SJSA1 (cell line): ENCODE measurements around the gene SPAG7. TPM values are rescaled to one million over a fixed set of nuclear protein-coding genes. Genes with fewer than 3 reads are reported as not detected.

ENCODE experiments used
- DNase-seq, 2 experiments: peaks; one replicate each; pipeline ENCODE4 v3.0.0-alpha.2; 2015 to 2020; ENCODE audit warnings: low spot score in 2 of 2, low read depth in 1 of 2
- H3K27ac ChIP-seq: fragments of 250-450 bp; sonication (Bioruptor Pico); 2 replicates; pipeline ENCODE4 v1.5.1; 2020; ENCODE audit warnings: mild to moderate bottlenecking, moderate library complexity
- H3K27me3 ChIP-seq: fragments of 250-450 bp; sonication (Bioruptor Pico); replicated peaks from 2 replicates; pipeline ENCODE4 v1.5.1; 2020; ENCODE audit warnings: mild to moderate bottlenecking, moderate library complexity
- H3K36me3 ChIP-seq: fragments of 250-450 bp; sonication (Bioruptor Pico); 2 replicates; pipeline ENCODE4 v1.5.1; 2020; ENCODE audit warnings: mild to moderate bottlenecking
- H3K4me1 ChIP-seq: fragments of 250-450 bp; sonication (Bioruptor Pico); replicated peaks from 2 replicates; pipeline ENCODE4 v1.6.1; 2021; ENCODE audit warnings: mild to moderate bottlenecking
- H3K4me3 ChIP-seq: fragments of 250-450 bp; sonication (Bioruptor Pico); 2 replicates; pipeline ENCODE4 v1.5.1; 2020; ENCODE audit warnings: mild to moderate bottlenecking
- H3K9me3 ChIP-seq: fragments of 250-450 bp; sonication (Bioruptor Pico); replicated peaks from 2 replicates; pipeline ENCODE4 v1.5.1; 2020; ENCODE audit warnings: mild to moderate bottlenecking
- total RNA-seq: library from RNA; depleted of rRNA; stranded (reverse); fragments of >200 nt; shearing (Covaris generic); gene quantifications from 2 replicates; pipeline ENCODE4 v1.2.3, GENCODE V29; 2014

SPAG7 gene
- total RNA-seq, 1 experiment from 2014 or later, result 63.5 TPM

- Histone ChIP-seq H3K4me1 (peaks cover 61% of the 10 kb centered on the region), H3K27ac (peak within 1 kb of the TSS; percentile 92), H3K36me3 (peaks cover 24% of the 10 kb centered on the region), H3K27me3 (no peaks in the 10 kb centered on the region), H3K4me3 (peak within 1 kb of the TSS; percentile 92), H3K9me3 (no peaks in the 10 kb centered on the region)
- no peak for DNase-seq
These were observed 16.8 kb downstream of the SPAG7 start, which contains the start of gene ENO3 for GRCh38 chr17:4950746-4951204. ENO3 (plus strand) TSS chr17:4951119; CDS start chr17:4951830, 711 bp downstream.

GRCh38 chr17:4950075-4950745, 17.4 kb downstream of the SPAG7 start:
- peaks cover 30% of the 10 kb centered on the region for H3K36me3 ChIP-seq
- H3K9me3 ChIP-seq, result no peaks in the 10 kb centered on the region
- H3K4me1 ChIP-seq, result peaks cover 67% of the 10 kb centered on the region
- DNase-seq, result peak in 1 of 2 experiments; percentile 70
- peak overlapping the region; percentile 92 for H3K4me3 ChIP-seq
- no peaks in the 10 kb centered on the region for H3K27me3 ChIP-seq
- H3K27ac ChIP-seq, result peak overlapping the region; percentile 92

GRCh38 chr17:4949321-4950074, 18.1 kb downstream of the SPAG7 start:
- Histone ChIP-seq H3K4me3 (peak overlapping the region; percentile 92), H3K4me1 (peaks cover 74% of the 10 kb centered on the region), H3K9me3 (no peaks in the 10 kb centered on the region), H3K36me3 (peaks cover 37% of the 10 kb centered on the region), H3K27ac (peak overlapping the region; percentile 92), H3K27me3 (no peaks in the 10 kb centered on the region)
- DNase-seq, result peak; percentile 78 to 86

GRCh38 chr17:4948931-4949320, 18.7 kb downstream of the SPAG7 start:
- DNase-seq, result peak in 1 of 2 experiments; percentile 86
- H3K4me3 ChIP-seq, result peak overlapping the region; percentile 92

GRCh38 chr17:4948166-4948930, 19.3 kb downstream of the SPAG7 start, which contains the start of gene PFN1:
PFN1 (minus strand) TSS chr17:4948530; CDS start chr17:4948394, 136 bp downstream.
- Histone ChIP-seq H3K27ac (peak within 1 kb of the TSS; percentile 92), H3K4me3 (peak within 1 kb of the TSS; percentile 92), H3K4me1 (peaks cover 69% of the 10 kb centered on the region), H3K9me3 (no peaks in the 10 kb centered on the region), H3K36me3 (peaks cover 49% of the 10 kb centered on the region), H3K27me3 (no peaks in the 10 kb centered on the region)
- peak; percentile 88 to 89 for DNase-seq

More at GRCh38 chr17:4948931-4949320, 18.7 kb downstream of the SPAG7 start:
- H3K27me3 ChIP-seq, result no peaks in the 10 kb centered on the region
- H3K27ac ChIP-seq, result peak overlapping the region; percentile 92
- H3K4me1 ChIP-seq, result peaks cover 75% of the 10 kb centered on the region
- H3K9me3 ChIP-seq, result no peaks in the 10 kb centered on the region
- H3K36me3 ChIP-seq, result peaks cover 43% of the 10 kb centered on the region

GRCh38 chr17:4947411-4948165, 20.0 kb downstream of the SPAG7 start:
- Histone ChIP-seq H3K9me3 (no peaks in the 10 kb centered on the region), H3K36me3 (peaks cover 56% of the 10 kb centered on the region), H3K4me3 (peak overlapping the region; percentile 92), H3K4me1 (peaks cover 61% of the 10 kb centered on the region), H3K27ac (peak overlapping the region; percentile 86), H3K27me3 (no peaks in the 10 kb centered on the region)
- peak; percentile 80 to 86 for DNase-seq

- Histone ChIP-seq H3K27ac (no peak overlapping the region; the same call in 1 of the 2 replicates), H3K36me3 (peaks cover 61% of the 10 kb centered on the region), H3K9me3 (no peaks in the 10 kb centered on the region), H3K4me3 (peak overlapping the region; percentile 92), H3K4me1 (peaks cover 56% of the 10 kb centered on the region), H3K27me3 (no peaks in the 10 kb centered on the region)
- peak in 1 of 2 experiments; percentile 47 for DNase-seq
These were observed 20.6 kb downstream of the SPAG7 start for GRCh38 chr17:4947010-4947410.

GRCh38 chr17:4946312-4946976, 21.2 kb downstream of the SPAG7 start:
- H3K36me3 ChIP-seq, result peaks cover 66% of the 10 kb centered on the region
- peaks cover 55% of the 10 kb centered on the region for H3K4me1 ChIP-seq
- H3K4me3 ChIP-seq, result peak overlapping the region; percentile 92
- no peak for DNase-seq
- no peak overlapping the region; the same call in 1 of the 2 replicates for H3K27ac ChIP-seq
- H3K27me3 ChIP-seq, result no peaks in the 10 kb centered on the region
- no peaks in the 10 kb centered on the region for H3K9me3 ChIP-seq

- H3K27me3 ChIP-seq, result no peaks in the 10 kb centered on the region
- DNase-seq, result no peak
- no peaks in the 10 kb centered on the region for H3K9me3 ChIP-seq
- peak overlapping the region; percentile 92 for H3K4me3 ChIP-seq
- H3K27ac ChIP-seq, result no peak overlapping the region
- H3K4me1 ChIP-seq, result peaks cover 55% of the 10 kb centered on the region
- peaks cover 72% of the 10 kb centered on the region for H3K36me3 ChIP-seq
These were observed 21.7 kb downstream of the SPAG7 start for GRCh38 chr17:4945944-4946280.

- peaks cover 76% of the 10 kb centered on the region for H3K36me3 ChIP-seq
- H3K27me3 ChIP-seq, result no peaks in the 10 kb centered on the region
- H3K4me3 ChIP-seq, result peak overlapping the region; percentile 92
- H3K9me3 ChIP-seq, result no peaks in the 10 kb centered on the region
- peaks cover 54% of the 10 kb centered on the region for H3K4me1 ChIP-seq
- peak overlapping the region; percentile 50 for H3K27ac ChIP-seq
- peak; percentile 76 to 92 for DNase-seq
These were observed 22.3 kb downstream of the SPAG7 start for GRCh38 chr17:4945176-4945943.

GRCh38 chr17:4944554-4945175, 23.0 kb downstream of the SPAG7 start:
- DNase-seq, result no peak
- peaks cover 76% of the 10 kb centered on the region for H3K36me3 ChIP-seq

GRCh38 chr17:4944163-4944553, 23.5 kb downstream of the SPAG7 start:
- Histone ChIP-seq H3K4me3 (no peak overlapping the region), H3K36me3 (peaks cover 76% of the 10 kb centered on the region), H3K27me3 (no peaks in the 10 kb centered on the region), H3K9me3 (no peaks in the 10 kb centered on the region), H3K27ac (no peak overlapping the region), H3K4me1 (peaks cover 43% of the 10 kb centered on the region)
- no peak for DNase-seq

More at GRCh38 chr17:4944554-4945175, 23.0 kb downstream of the SPAG7 start:
- no peaks in the 10 kb centered on the region for H3K27me3 ChIP-seq
- H3K4me1 ChIP-seq, result peaks cover 48% of the 10 kb centered on the region
- H3K9me3 ChIP-seq, result no peaks in the 10 kb centered on the region
- peak overlapping the region; percentile 50 for H3K27ac ChIP-seq
- no peak overlapping the region for H3K4me3 ChIP-seq
